Heart left ventricle (tissue), 13 donors: ENCODE data around the gene DHRS3.

ENCODE experiments used
- CTCF ChIP-seq, 12 donors: fragments of 200-600 bp; sonication (generic) in 4 of 12; IDR thresholded peaks; one replicate each; pipeline versions ENCODE4 v1.5.0 to v1.8.0; 2018 to 2022; ENCODE audit warnings: antibody characterized with exemption in 12 of 12, mild to moderate bottlenecking in 5 of 12
- POLR2A ChIP-seq, 2 donors: fragments of 450-650 bp; IDR thresholded peaks; one replicate each; pipeline ENCODE4 v1.6.1; 2017; ENCODE audit warnings: antibody characterized with exemption in 2 of 2, mild to moderate bottlenecking in 2 of 2, moderate library complexity in 2 of 2
- donor health status: ischemic (EF 13 %, LVEDD 7.1; RV severe dilation, severe dysfunction).
- donor health status: DM: no; HTN: yes; CAD: no.
- donor health status: DM: no; HTN: no; CAD: no.
- donor health status: ischemic (EF 25% LVEDD 6.9; RV normal size, moderate dysfunction).
- donor health status: ischemic (EF 25% LVEDD 5.7; RV mildly dilated, moderate dysfunction).
- donor health status: ischemic (EF 35%, LVEDD 5.7; RV mildly dilated, moderate dysfunction).
- donor health status: nonischemic (EF 11% LVEDD 7.7; RV severe dilation, severe dysfunction).
- donor health status: DM: yes; HTN: yes; CAD: no.
- donor health status: PGD.
- donor health status: ischemic (EF 29% LVEDD 5.4; RV normal size, mild dysfunction).
- donor health status: nonischemic (EF 23%, LVEDD 6.1; RV moderate dilation, normal function).

- TF ChIP-seq CTCF (IDR thresholded peaks at IDR 0.05) (no peak), POLR2A (IDR thresholded peaks at IDR 0.05) (no peak)
Observed at GRCh38 chr1:12539320-12539704, 78.7 kb downstream of the DHRS3 start.
